SK-N-SH treated with all-trans-retinoic acid at 6 μM for 48 hours (cell line): ENCODE measurements around the gene RETREG1.

Experiments used
- ISL1 ChIP-seq: fragments of 250-450 bp; sonication (Bioruptor Pico); IDR thresholded peaks from 2 replicates; pipeline ENCODE4 v2.1.2; 2022; ENCODE audit warnings: mild to moderate bottlenecking, moderate library complexity
- PATZ1 ChIP-seq: fragments of 250-450 bp; sonication (Bioruptor Pico); IDR thresholded peaks from 2 replicates; pipeline ENCODE4 v1.8.0; 2020; ENCODE audit warnings: mild to moderate bottlenecking, moderate library complexity, borderline replicate concordance
- PPARA ChIP-seq: fragments of 250-450 bp; sonication (Bioruptor Pico); IDR thresholded peaks from 2 replicates; pipeline ENCODE4 v1.5.0; 2020; ENCODE audit warnings: mild to moderate bottlenecking, borderline replicate concordance
- RARB ChIP-seq: fragments of 250-450 bp; sonication (Bioruptor Pico); IDR thresholded peaks from 2 replicates; pipeline ENCODE4 v1.8.0; 2021; ENCODE audit warnings: mild to moderate bottlenecking, moderate library complexity
- SNAI2 ChIP-seq: fragments of 250-450 bp; sonication (Bioruptor Pico); IDR thresholded peaks from 2 replicates; pipeline ENCODE4 v1.5.0; 2020; ENCODE audit warnings: mild to moderate bottlenecking, moderate library complexity
- TCF4 ChIP-seq: fragments of 250-450 bp; sonication (Bioruptor Pico); IDR thresholded peaks from 2 replicates; pipeline ENCODE4 v1.8.0; 2021; ENCODE audit warnings: mild to moderate bottlenecking, moderate library complexity, borderline replicate concordance
- ZFP3 ChIP-seq: fragments of 250-450 bp; sonication (Bioruptor Pico); IDR thresholded peaks from 2 replicates; pipeline ENCODE4 v1.5.0; 2020; ENCODE audit warnings: mild to moderate bottlenecking, moderate library complexity
- ZFP30 ChIP-seq: fragments of 450-650 bp; formaldehyde crosslinking; IDR thresholded peaks from 2 replicates; pipeline ENCODE4 v1.5.0; 2022; ENCODE audit warnings: mild to moderate bottlenecking, moderate library complexity
- ZNF8 ChIP-seq: fragments of 450-650 bp; formaldehyde crosslinking; IDR thresholded peaks from 2 replicates; pipeline ENCODE4 v1.5.0; 2020; ENCODE audit warnings: mild to moderate bottlenecking, moderate library complexity
- TF ChIP-seq, protein P1 (sequence below): fragments of 250-450 bp; sonication (Bioruptor Pico); IDR thresholded peaks from 2 replicates; pipeline ENCODE4 v1.8.0; 2021; ENCODE audit warnings: low read depth, mild to moderate bottlenecking, moderate library complexity, borderline replicate concordance
- TF ChIP-seq, protein P2 (sequence below): fragments of 250-450 bp; sonication (Bioruptor Pico); IDR thresholded peaks from 2 replicates; pipeline ENCODE4 v1.5.1; 2020; ENCODE audit warnings: low read depth, mild to moderate bottlenecking, moderate library complexity

GRCh38 chr5:16578474-16578883 is 38.3 kb downstream of the RETREG1 start:
- TF ChIP-seq ZFP30: no peak
- no peak for TF ChIP-seq PPARA (CRISPR knock-in tag)
- no peak for TF ChIP-seq RARB
- no peak for TF ChIP-seq ZFP3 (CRISPR knock-in tag)
- TF ChIP-seq, protein P1, sequence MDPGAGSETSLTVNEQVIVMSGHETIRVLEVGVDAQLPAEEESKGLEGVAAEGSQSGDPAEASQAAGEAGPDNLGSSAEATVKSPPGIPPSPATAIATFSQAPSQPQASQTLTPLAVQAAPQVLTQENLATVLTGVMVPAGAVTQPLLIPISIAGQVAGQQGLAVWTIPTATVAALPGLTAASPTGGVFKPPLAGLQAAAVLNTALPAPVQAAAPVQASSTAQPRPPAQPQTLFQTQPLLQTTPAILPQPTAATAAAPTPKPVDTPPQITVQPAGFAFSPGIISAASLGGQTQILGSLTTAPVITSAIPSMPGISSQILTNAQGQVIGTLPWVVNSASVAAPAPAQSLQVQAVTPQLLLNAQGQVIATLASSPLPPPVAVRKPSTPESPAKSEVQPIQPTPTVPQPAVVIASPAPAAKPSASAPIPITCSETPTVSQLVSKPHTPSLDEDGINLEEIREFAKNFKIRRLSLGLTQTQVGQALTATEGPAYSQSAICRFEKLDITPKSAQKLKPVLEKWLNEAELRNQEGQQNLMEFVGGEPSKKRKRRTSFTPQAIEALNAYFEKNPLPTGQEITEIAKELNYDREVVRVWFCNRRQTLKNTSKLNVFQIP (CRISPR knock-in tag): no peak
- TF ChIP-seq SNAI2 (CRISPR knock-in tag): no peak
- no peak for TF ChIP-seq TCF4
- TF ChIP-seq ZNF8 (CRISPR knock-in tag): no peak
- TF ChIP-seq, protein P2, sequence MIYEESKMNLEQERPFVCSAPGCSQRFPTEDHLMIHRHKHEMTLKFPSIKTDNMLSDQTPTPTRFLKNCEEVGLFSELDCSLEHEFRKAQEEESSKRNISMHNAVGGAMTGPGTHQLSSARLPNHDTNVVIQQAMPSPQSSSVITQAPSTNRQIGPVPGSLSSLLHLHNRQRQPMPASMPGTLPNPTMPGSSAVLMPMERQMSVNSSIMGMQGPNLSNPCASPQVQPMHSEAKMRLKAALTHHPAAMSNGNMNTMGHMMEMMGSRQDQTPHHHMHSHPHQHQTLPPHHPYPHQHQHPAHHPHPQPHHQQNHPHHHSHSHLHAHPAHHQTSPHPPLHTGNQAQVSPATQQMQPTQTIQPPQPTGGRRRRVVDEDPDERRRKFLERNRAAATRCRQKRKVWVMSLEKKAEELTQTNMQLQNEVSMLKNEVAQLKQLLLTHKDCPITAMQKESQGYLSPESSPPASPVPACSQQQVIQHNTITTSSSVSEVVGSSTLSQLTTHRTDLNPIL (CRISPR knock-in tag): no peak
- TF ChIP-seq ISL1 (CRISPR knock-in tag): no peak
- TF ChIP-seq PATZ1: no peak
